Fibroblast of pulmonary artery (primary cell): Measurements from ENCODE around the gene KCNQ2.
A peak's percentile ranks its signal among the peaks of the same experiment; 100 is the strongest.
"Not testable (repeated sequence)": the region's sequence is repeated elsewhere in the genome, so short reads cannot be mapped to it uniquely, and the experiment has no call there.

Experiments
- DNase-seq: peaks from one replicate; pipeline ENCODE4 v3.0.0-alpha.2; 2010; ENCODE audit warnings: low read depth
- H3K4me3 ChIP-seq: replicated peaks from 2 replicates; pipeline ENCODE4 v1.5.1; 2011; ENCODE audit warnings: low read depth, mild to moderate bottlenecking, control low read depth, low read length, moderate library complexity
- TF ChIP-seq, protein P1 (sequence below): IDR thresholded peaks from 2 replicates; pipeline ENCODE4 v1.5.1; 2011; ENCODE audit warnings: mild to moderate bottlenecking, control low read depth, low read length, inconsistent platforms; ENCODE audit errors: missing control alignments

The KCNQ2 gene

DNA sequence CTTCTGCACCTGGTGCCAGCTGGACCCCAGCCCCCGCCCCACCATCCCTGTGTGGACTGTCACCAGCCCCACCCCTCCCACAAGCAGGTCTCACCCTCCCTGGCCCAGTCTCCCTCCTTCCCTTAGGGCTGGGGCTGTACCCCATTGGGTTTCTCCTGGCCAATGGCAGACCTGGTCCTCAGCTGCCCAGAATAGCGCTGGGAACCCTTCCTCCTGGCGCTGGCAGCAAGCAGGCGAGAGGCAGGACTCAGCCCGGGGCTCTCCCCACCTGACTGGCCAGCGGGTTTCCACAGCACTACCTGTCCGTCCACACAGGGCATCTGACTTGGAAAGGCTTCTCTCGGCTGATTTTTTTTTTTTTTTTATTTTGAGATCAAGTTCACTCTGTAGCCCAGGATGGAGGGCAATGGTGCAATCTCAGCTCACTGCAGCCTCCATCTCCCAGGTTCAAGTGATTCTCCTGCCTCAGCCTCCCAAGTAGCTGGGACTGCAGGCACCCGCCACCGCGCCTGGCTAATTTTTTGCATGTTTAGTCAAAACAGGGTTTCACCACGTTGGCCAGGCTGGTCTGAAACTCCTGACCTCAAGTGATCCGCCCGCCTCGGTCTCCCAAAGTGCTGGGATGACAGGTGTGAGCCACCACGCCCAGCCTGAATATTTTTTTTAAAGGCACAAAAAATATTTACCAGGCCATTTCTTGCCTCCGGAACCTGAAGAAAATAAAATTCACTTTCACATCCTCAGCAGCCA is 89.7 kb downstream of the KCNQ2 start:
- TF ChIP-seq, protein P1, sequence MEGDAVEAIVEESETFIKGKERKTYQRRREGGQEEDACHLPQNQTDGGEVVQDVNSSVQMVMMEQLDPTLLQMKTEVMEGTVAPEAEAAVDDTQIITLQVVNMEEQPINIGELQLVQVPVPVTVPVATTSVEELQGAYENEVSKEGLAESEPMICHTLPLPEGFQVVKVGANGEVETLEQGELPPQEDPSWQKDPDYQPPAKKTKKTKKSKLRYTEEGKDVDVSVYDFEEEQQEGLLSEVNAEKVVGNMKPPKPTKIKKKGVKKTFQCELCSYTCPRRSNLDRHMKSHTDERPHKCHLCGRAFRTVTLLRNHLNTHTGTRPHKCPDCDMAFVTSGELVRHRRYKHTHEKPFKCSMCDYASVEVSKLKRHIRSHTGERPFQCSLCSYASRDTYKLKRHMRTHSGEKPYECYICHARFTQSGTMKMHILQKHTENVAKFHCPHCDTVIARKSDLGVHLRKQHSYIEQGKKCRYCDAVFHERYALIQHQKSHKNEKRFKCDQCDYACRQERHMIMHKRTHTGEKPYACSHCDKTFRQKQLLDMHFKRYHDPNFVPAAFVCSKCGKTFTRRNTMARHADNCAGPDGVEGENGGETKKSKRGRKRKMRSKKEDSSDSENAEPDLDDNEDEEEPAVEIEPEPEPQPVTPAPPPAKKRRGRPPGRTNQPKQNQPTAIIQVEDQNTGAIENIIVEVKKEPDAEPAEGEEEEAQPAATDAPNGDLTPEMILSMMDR, result no peak
- H3K4me3 ChIP-seq, result no peak overlapping the region
- DNase-seq, result no peak

DNA sequence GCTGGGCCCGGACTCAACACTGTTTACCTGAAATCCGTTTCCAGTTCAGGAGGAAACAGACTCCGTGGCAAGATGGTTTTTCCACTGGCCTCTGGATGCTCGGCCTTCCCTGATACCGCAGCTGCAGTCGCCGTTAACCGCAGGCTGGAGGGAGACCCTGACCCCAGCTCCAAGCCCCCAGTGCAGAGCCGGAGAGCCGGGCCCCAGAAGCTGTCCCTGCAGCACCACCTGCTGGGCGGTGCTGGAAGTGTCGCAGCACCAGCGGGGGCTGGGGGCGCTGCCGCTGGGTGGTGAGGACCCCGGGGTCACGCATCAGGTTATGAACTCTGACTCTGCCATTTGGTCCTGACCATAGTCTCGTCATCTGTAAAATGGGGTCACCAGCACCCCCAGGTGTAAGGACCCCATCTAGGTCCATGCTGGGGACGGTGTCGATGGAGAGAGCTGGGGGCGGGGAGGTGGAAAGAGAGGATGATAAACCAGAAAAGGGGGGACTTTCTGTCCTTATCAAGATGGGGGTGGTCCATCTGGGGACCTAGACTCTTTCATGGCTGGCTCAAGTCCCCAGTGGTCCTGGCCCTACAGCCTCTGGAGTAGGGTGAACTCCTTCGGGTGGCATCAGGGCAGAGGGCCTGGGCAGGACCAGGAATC is 90.5 kb downstream of the KCNQ2 start:
- H3K4me3 ChIP-seq, result no peak overlapping the region
- DNase-seq, result peak; percentile 3
- TF ChIP-seq, protein P1, result peak; percentile 87

DNA sequence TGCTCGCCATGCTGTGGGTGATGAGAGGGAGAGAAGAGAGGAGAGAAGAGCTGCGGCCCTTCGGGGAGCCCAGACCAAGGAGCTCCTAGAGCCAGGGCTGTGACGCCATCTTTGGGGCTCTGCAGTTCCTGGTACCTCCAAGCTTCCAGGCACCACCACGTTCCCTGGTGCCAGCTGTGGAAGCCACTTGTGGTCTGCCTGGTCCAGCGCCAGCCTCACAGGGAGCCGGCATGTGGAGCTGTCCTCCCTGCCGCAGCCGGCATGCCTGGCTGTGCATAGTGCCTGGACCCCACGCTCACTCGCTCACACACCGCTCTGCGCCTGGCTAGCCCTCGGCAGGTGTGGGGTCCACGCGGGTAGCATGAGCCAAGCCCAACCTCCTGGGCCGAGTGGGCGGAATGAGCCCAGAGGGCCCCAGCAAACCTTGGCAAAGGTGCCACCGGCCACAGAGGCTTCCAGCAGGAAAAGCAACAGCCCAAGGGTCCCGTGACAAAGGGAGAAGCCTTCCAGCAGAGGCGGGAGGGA is 92.0 kb downstream of the KCNQ2 start:
- no peak for DNase-seq

DNA sequence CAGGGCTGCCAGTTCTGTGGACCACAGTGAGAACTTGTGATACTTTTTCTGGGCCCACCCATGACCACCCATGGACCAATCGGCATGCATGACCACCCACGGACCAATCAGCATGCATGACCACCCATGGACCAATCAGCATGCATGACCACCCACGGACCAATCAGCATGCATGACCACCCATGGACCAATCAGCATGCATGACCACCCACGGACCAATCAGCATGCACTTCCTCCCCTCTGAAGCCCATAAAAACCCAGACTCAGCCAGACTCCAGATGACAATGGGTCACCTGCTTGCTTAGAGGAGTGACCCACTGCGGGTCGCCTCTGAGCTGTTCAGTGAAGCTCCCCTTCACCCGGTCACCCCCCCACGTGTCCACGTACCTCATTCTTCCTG is 92.6 kb downstream of the KCNQ2 start:
- not testable (repeated sequence) for DNase-seq, H3K4me3 ChIP-seq

More for the DNA sequence above, 92.0 kb downstream of the KCNQ2 start:
- H3K4me3 ChIP-seq, result no peak overlapping the region
- TF ChIP-seq, protein P1, result no peak

DNA sequence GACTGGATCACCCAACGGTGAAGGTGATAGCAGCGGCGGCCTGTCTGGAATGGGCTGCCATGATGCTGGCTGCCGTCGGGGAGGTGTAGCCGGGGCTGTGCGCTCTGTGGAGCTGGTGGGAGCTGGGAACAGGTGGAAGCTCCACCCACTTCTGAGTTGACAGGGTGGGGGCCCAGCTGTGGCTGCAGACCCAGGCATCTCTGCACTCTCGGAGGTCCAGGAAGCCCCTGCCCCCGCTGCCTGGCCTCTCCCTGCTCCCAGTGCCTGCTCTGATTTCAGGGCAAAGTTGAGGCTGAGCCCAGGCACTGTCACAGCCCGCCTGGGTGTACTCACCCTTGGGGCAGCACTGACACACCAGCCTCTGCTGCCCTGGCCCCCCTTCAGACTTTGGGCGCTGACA is 93.2 kb downstream of the KCNQ2 start:
- no peak overlapping the region for H3K4me3 ChIP-seq
- TF ChIP-seq, protein P1, result no peak
- no peak for DNase-seq

DNA sequence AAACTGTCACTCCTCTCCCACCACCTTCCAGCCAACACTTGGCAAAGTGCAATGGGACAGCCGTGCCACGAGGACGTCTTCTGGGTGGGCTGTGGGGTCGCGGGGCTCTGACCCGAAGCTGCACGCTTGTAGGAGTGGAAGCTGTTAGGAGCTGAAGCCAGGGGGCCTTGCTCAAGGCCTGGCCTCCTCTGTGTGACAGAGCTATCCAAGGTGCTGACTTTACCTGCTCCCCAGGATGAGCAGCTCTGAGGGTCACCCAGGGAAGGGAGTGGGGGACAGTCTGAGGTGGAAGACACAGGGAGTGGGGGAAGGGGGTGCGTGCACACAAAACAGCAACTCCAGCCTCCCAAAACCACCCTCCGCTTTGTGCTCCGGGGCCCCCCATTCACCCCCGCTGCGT is 93.8 kb downstream of the KCNQ2 start:
- TF ChIP-seq, protein P1, result no peak
- no peak overlapping the region for H3K4me3 ChIP-seq
- no peak for DNase-seq

DNA sequence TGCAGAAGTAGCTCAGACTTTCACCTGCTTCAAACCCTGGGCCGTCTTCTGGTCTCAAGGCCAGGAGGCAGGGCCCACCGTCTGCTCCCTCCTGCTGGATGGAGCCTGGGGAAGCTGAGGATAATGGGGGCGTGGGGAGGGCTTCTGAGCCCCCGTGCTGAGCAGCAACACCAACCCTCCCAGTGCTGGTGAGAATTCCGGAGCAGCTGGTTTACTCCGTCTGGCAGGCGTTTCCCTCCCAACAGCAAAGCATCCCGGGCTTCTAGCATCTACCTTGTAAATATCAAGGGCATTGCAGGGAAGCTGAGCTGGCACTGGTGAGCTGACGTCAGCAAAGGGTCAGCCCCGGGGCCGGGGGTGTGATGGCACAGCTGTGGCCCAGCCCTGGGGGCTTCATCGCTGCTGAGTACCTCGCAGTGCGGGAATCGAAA is 94.5 kb downstream of the KCNQ2 start:
- TF ChIP-seq, protein P1, result no peak
- no peak for DNase-seq

More for the DNA sequence above, 94.5 kb downstream of the KCNQ2 start:
- no peak overlapping the region for H3K4me3 ChIP-seq
